Smooth muscle cell (in vitro differentiated cells): ENCODE measurements around the gene TSGA10IP. TPM values are rescaled to one million over a fixed set of nuclear protein-coding genes. Genes with fewer than 3 reads are reported as not detected.
A peak's percentile ranks its signal among the peaks of the same experiment; 100 is the strongest.

Experiments
- DNase-seq: peaks from one replicate; lab custom pipeline; 2025; ENCODE audit not compliant: unreplicated experiment; lab: John Stamatoyannopoulos, UW
- H2AFZ ChIP-seq: fragments of 200-600 bp; sonication (generic); 2 replicates; pipeline ENCODE4 v1.6.0; 2016; ENCODE audit warnings: antibody characterized with exemption, low read depth, mild to moderate bottlenecking
- H3F3A ChIP-seq: fragments of 200-600 bp; sonication (generic); 2 replicates; pipeline ENCODE4 v1.6.0; 2017; ENCODE audit warnings: antibody characterized with exemption, low read depth
- H3K27ac ChIP-seq: fragments of 200-600 bp; sonication (generic); 2 replicates; pipeline ENCODE4 v1.5.1; 2016; ENCODE audit warnings: low read depth, mild to moderate bottlenecking
- H3K27me3 ChIP-seq: fragments of 200-600 bp; sonication (generic); 2 replicates; pipeline ENCODE4 v1.6.1; 2016; ENCODE audit warnings: low read depth, mild to moderate bottlenecking
- H3K36me3 ChIP-seq: fragments of 200-600 bp; sonication (generic); 2 replicates; pipeline ENCODE4 v1.5.1; 2016; ENCODE audit warnings: low read depth
- H3K4me1 ChIP-seq: fragments of 200-600 bp; sonication (generic); 2 replicates; pipeline ENCODE4 v1.5.1; 2016; ENCODE audit warnings: low read depth
- H3K4me2 ChIP-seq: fragments of 200-600 bp; sonication (generic); 2 replicates; pipeline ENCODE4 v1.6.0; 2016; ENCODE audit warnings: mild to moderate bottlenecking
- H3K4me3 ChIP-seq: fragments of 200-600 bp; sonication (generic); 2 replicates; pipeline ENCODE4 v1.5.1; 2016; ENCODE audit warnings: mild to moderate bottlenecking
- H3K79me2 ChIP-seq: fragments of 200-600 bp; sonication (generic); 2 replicates; pipeline ENCODE4 v1.6.0; 2016; ENCODE audit warnings: low read depth, mild to moderate bottlenecking
- H3K9ac ChIP-seq: fragments of 200-600 bp; sonication (generic); 2 replicates; pipeline ENCODE4 v1.6.0; 2016; ENCODE audit warnings: low read depth
- H3K9me3 ChIP-seq: fragments of 200-600 bp; sonication (generic); replicated peaks from 2 replicates; pipeline ENCODE4 v1.5.1; 2016; ENCODE audit warnings: low read depth
- H4K20me1 ChIP-seq: fragments of 200-600 bp; sonication (generic); 2 replicates; pipeline ENCODE4 v1.6.0; 2016; ENCODE audit warnings: low read depth
- CTCF ChIP-seq: fragments of 200-600 bp; sonication (generic); IDR thresholded peaks from 2 replicates; pipeline ENCODE4 v1.5.1; 2017; ENCODE audit warnings: borderline replicate concordance, mild to moderate bottlenecking, antibody characterized with exemption; ENCODE audit not compliant: insufficient read depth, poor library complexity, severe bottlenecking
- WGBS: methylation state at CpG from one replicate; pipeline ENCODE4 v1.1.7; 2016; ENCODE audit warnings: low lambda C conversion rate; 5-methylcytosine and 5-hydroxymethylcytosine counted together
- polyA plus RNA-seq: library from polyadenylated mRNA; unstranded; fragments of >200 nt; fragmentation: Nextera tagmentation; extraction: Ambion mirVana; gene quantifications from 2 replicates; pipeline ENCODE4 v1.2.1, GENCODE V29; 2016
- total RNA-seq: library from RNA; depleted of rRNA; stranded (reverse); fragments of >200 nt; gene quantifications from 2 replicates; pipeline ENCODE4 v1.2.3, GENCODE V29; 2014

Gene TSGA10IP
- total and polyA plus RNA-seq, 2 experiments from 2014 or later: 0.27 to 1.5 TPM

DNA sequence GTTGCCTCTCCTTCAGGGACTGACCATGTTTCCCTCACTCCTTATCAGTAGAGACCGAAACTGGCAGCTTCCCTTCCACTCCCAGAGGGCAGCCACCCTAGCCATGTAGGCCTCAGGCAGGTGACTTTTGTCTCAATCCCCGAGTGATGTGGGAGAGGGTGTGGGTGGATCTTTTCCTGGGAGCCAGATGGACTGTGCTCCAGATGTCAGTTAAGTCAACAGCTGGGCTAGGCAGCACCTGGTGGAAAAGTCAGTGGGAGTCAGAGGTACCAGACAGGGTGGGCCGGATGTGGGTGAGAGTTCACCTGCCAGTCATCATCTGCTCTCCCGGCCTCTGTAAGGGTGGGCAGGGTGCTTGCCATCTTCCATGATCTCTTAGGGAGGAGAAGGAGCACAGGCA is 58.9 kb downstream of the TSGA10IP start:
- peaks cover 4% of the 10 kb centered on the region for H3K36me3 ChIP-seq
- H3K27ac ChIP-seq: no peak overlapping the region
- no peak overlapping the region for H3K4me2 ChIP-seq
- peaks cover 32% of the 10 kb centered on the region for H3K79me2 ChIP-seq
- no peak overlapping the region for H3K9ac ChIP-seq
- peaks cover 9% of the 10 kb centered on the region for H4K20me1 ChIP-seq
- H3K27me3 ChIP-seq: no peaks in the 10 kb centered on the region
- peaks cover 9% of the 10 kb centered on the region for H3F3A ChIP-seq
- no peaks in the 10 kb centered on the region for H3K9me3 ChIP-seq
- no peak for DNase-seq
- 95% methylated on average over 4 of the region's 4 CpGs for WGBS
- no peak overlapping the region for H3K4me3 ChIP-seq
- TF ChIP-seq CTCF: no peak
- H3K4me1 ChIP-seq: peaks cover 21% of the 10 kb centered on the region
- no peak overlapping the region for H2AFZ ChIP-seq

DNA sequence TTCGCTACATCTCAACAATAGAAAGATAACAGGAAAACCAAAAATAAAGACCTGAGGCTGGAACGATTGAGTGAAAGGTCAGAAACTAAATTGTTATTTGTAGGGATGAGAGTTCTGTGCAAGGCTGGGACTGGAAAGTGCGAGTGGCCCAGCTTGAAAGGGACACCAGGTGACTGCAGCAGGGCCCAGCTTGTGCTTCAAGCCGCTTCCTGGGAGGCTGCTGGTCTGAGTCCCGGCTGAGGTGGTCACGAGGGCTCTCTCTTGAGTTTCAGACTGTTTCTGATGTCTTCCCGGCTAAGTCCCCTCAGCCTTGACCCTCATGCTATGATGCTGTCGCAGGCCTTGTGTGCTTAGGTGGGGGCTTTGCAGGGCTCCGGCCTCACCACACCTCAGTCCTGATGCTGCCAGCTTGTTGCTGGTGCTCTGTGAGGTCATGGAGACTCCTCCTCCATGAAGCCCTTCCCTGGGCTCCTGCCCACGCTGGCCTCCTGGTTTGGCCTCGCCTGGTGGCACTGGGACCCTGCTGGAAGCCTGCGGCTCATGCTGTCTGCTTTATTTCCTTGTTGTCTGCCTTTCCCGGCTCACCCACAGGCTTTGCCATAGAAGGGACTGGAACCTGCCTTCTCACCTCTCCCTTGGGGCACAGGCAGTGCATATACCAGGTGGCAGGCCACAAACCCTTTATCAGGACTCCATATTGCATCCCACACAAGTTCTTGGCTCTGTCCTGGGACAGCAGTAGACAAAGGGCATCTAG is 61.0 kb downstream of the TSGA10IP start:
- no peaks in the 10 kb centered on the region for H4K20me1 ChIP-seq
- H3K9ac ChIP-seq: no peak overlapping the region
- WGBS: 91% methylated on average over 13 of the region's 13 CpGs
- peaks cover 21% of the 10 kb centered on the region for H3K4me1 ChIP-seq
- peak overlapping the region; percentile 51 for H3K27ac ChIP-seq
- H3K27me3 ChIP-seq: peaks cover under 1% of the 10 kb centered on the region
- TF ChIP-seq CTCF: no peak
- DNase-seq: no peak
- no peak overlapping the region for H3K4me2 ChIP-seq
- H3K36me3 ChIP-seq: no peaks in the 10 kb centered on the region
- H3F3A ChIP-seq: peaks cover 9% of the 10 kb centered on the region
- H3K79me2 ChIP-seq: peaks cover 13% of the 10 kb centered on the region
- no peak overlapping the region for H2AFZ ChIP-seq
- H3K9me3 ChIP-seq: no peaks in the 10 kb centered on the region
- H3K4me3 ChIP-seq: no peak overlapping the region

DNA sequence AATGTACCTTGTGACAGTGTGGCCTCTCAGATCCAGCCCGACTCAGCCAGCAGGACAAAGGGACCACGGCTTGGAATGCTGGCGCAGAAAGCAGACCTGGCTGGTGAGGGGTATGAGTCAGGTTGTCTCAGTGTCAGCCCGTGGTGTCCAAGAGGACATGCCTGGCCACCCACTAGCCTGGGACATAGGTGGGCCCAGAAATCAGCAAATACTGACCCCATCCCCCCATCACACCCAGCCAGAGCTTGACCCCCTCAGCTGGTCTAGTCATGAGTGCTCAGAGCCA is 61.6 kb downstream of the TSGA10IP start:
- DNase-seq: no peak

More for the DNA sequence above, 61.6 kb downstream of the TSGA10IP start:
- H3K9me3 ChIP-seq: no peaks in the 10 kb centered on the region
- peaks cover 9% of the 10 kb centered on the region for H3F3A ChIP-seq
- no peak overlapping the region for H3K9ac ChIP-seq
- H3K27me3 ChIP-seq: peaks cover 6% of the 10 kb centered on the region
- peaks cover 21% of the 10 kb centered on the region for H3K4me1 ChIP-seq
- no peak for TF ChIP-seq CTCF
- H3K4me3 ChIP-seq: no peak overlapping the region
- H4K20me1 ChIP-seq: no peaks in the 10 kb centered on the region
- H3K36me3 ChIP-seq: no peaks in the 10 kb centered on the region
- H2AFZ ChIP-seq: no peak overlapping the region
- H3K27ac ChIP-seq: peak overlapping the region; percentile 51
- peaks cover 8% of the 10 kb centered on the region for H3K79me2 ChIP-seq
- WGBS: 79% methylated on average over 4 of the region's 4 CpGs
- peak overlapping the region; percentile 33 for H3K4me2 ChIP-seq
